Parathyroid adenoma (tissue), 2 donors: ENCODE data around the gene HEXD.

ENCODE experiments used
- H2AFZ ChIP-seq: fragments of 300-600 bp; sonication (generic); one replicate; pipeline ENCODE4 v1.7.0; 2017; ENCODE audit warnings: antibody characterized with exemption, mild to moderate bottlenecking
- H3K27ac ChIP-seq: fragments of 300-600 bp; sonication (generic); one replicate; pipeline ENCODE4 v1.7.0; 2017
- H3K27me3 ChIP-seq: fragments of 300-600 bp; sonication (generic); one replicate; pipeline ENCODE4 v1.7.0; 2017; ENCODE audit warnings: low read length; ENCODE audit not compliant: control insufficient read depth, insufficient read depth
- H3K36me3 ChIP-seq: fragments of 300-600 bp; sonication (generic); one replicate; pipeline ENCODE4 v1.7.0; 2017; ENCODE audit warnings: low read length; ENCODE audit not compliant: control insufficient read depth, insufficient read depth
- H3K4me1 ChIP-seq: fragments of 300-600 bp; sonication (generic); one replicate; pipeline ENCODE4 v1.7.0; 2017; ENCODE audit warnings: control low read depth
- H3K4me2 ChIP-seq: fragments of 300-600 bp; sonication (generic); one replicate; pipeline ENCODE4 v1.7.0; 2017; ENCODE audit warnings: low read length
- H3K4me3 ChIP-seq: fragments of 300-600 bp; sonication (generic); one replicate; pipeline ENCODE4 v1.7.0; 2017; ENCODE audit warnings: low read depth, low read length
- H3K79me2 ChIP-seq: fragments of 300-600 bp; sonication (generic); one replicate; pipeline ENCODE4 v1.7.0; 2017; ENCODE audit warnings: control low read depth
- H3K9ac ChIP-seq: fragments of 300-600 bp; sonication (generic); one replicate; pipeline ENCODE4 v1.7.0; 2017; ENCODE audit warnings: mild to moderate bottlenecking
- H3K9me3 ChIP-seq: fragments of 300-600 bp; sonication (generic); one replicate; pipeline ENCODE4 v1.7.0; 2017; ENCODE audit warnings: low read length; ENCODE audit not compliant: control insufficient read depth
- CTCF ChIP-seq: fragments of 300-600 bp; sonication (generic); IDR thresholded peaks from one replicate; pipeline ENCODE4 v1.7.0; 2017; ENCODE audit warnings: antibody characterized with exemption, mild to moderate bottlenecking
- donor health status: primary hyperparathyroidism.

Gene HEXD

DNA sequence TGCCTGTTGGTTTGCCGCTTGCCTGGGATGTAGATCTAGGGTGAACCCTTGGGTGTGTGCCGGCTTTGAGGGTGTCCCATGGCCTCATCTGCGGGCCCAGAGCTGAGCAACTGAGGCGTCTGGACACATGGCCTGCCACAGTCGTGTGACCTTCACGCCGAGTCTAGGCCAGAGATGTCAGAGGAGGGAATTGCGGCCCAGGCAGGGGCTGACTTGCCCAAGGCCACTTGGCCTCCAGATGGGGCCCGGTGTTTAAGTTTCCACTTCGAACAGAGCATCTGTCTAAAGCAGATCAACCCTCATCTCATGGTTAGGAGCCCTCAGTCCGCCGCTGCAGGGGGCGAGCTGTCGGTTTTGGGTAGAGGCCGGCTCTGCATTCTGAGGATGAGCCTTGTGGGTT, 73.4 kb downstream of the HEXD start:
- Histone ChIP-seq H3K79me2 (no peaks in the 10 kb centered on the region), H3K27me3 (no peaks in the 10 kb centered on the region), H2AFZ (no peak overlapping the region), H3K9me3 (no peaks in the 10 kb centered on the region), H3K4me1 (peaks cover 7% of the 10 kb centered on the region), H3K4me2 (no peak overlapping the region), H3K9ac (no peak overlapping the region), H3K36me3 (no peaks in the 10 kb centered on the region), H3K4me3 (no peak overlapping the region), H3K27ac (no peak overlapping the region)
- TF ChIP-seq CTCF: no peak
